Activated T-helper 1 cell treated with anti-CD3 and anti-CD28 coated beads, Interleukin-2, amount 50 U/mL, for 16 hours (primary cell): ENCODE results near the gene MAP4K2.

Experiments used
- DNase-seq, 2 donors: peaks; one replicate each; pipeline ENCODE4 v3.0.0-alpha.2; 2020; ENCODE audit warnings: low read depth in 1 of 2, low spot score in 1 of 2

MAP4K2 gene

GRCh38 chr11:64755681-64756361, 47.2 kb downstream of the MAP4K2 start:
- no peak for DNase-seq

GRCh38 chr11:64754919-64755662, 47.9 kb downstream of the MAP4K2 start:
- DNase-seq: no peak

GRCh38 chr11:64754124-64754918, 48.7 kb downstream of the MAP4K2 start:
- no peak for DNase-seq

GRCh38 chr11:64753380-64754123, 49.5 kb downstream of the MAP4K2 start:
- no peak for DNase-seq

GRCh38 chr11:64753019-64753379, 50.0 kb downstream of the MAP4K2 start:
- no peak for DNase-seq

- DNase-seq: no peak
These were observed 50.6 kb downstream of the MAP4K2 start for GRCh38 chr11:64752175-64752970.

GRCh38 chr11:64751580-64751979, 51.4 kb downstream of the MAP4K2 start:
- no peak for DNase-seq

- no peak for DNase-seq
These were observed 51.9 kb downstream of the MAP4K2 start for GRCh38 chr11:64751136-64751535.

GRCh38 chr11:64750361-64751054, 52.5 kb downstream of the MAP4K2 start:
- no peak for DNase-seq

- no peak for DNase-seq
These were observed 54.9 kb downstream of the MAP4K2 start for GRCh38 chr11:64747961-64748665.

GRCh38 chr11:64746486-64746885, 56.5 kb downstream of the MAP4K2 start:
- no peak for DNase-seq

- DNase-seq: peak; percentile 52 to 58
These were observed 57.3 kb downstream of the MAP4K2 start for GRCh38 chr11:64745521-64746328.

- peak; percentile 62 to 82 for DNase-seq
These were observed 57.9 kb downstream of the MAP4K2 start for GRCh38 chr11:64745189-64745520.

GRCh38 chr11:64744544-64745188, 58.3 kb downstream of the MAP4K2 start:
- DNase-seq: no peak

- DNase-seq: peak; percentile 69 to 85
These were observed 59.1 kb downstream of the MAP4K2 start, which contains the start of gene RASGRP2 for GRCh38 chr11:64743591-64744543. Gene RASGRP2, minus strand, starts transcription at chr11:64744142. Its CDS starts 1,276 bp downstream, at chr11:64742866.

GRCh38 chr11:64742889-64743590, 60.0 kb downstream of the MAP4K2 start:
- peak; percentile 68 to 76 for DNase-seq
